Activated CD8-positive, alpha-beta memory T cell treated with anti-CD3 and anti-CD28 coated beads for 1 hour (primary cell): ENCODE measurements around the gene CEMIP2.

Experiments used
- DNase-seq, 2 donors: peaks; one replicate each; pipeline ENCODE4 v3.0.0-alpha.2; 2020; ENCODE audit warnings: low read depth in 1 of 2; ENCODE audit errors: extremely low read depth in 1 of 2

Gene CEMIP2

DNA sequence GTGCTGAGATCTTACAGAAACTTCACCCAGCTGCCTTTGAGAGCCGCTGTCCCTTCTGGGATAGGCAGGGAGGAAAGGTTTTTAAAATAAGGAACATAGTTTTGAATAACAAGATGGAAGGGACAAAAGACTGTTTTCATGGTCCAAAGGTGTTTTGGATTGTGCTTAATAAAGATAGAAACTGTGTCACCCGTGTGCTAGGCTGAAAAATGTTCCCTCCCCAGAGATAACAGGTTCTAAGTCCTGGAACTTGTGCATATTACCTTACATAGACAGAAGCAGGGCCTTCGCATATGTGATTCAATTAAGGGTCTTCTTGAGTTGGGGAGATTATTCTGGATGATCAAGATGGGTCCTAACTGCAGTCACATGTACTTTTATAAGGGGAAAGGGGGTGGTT is 1.9 kb upstream of the CEMIP2 start:
- no peak for DNase-seq

DNA sequence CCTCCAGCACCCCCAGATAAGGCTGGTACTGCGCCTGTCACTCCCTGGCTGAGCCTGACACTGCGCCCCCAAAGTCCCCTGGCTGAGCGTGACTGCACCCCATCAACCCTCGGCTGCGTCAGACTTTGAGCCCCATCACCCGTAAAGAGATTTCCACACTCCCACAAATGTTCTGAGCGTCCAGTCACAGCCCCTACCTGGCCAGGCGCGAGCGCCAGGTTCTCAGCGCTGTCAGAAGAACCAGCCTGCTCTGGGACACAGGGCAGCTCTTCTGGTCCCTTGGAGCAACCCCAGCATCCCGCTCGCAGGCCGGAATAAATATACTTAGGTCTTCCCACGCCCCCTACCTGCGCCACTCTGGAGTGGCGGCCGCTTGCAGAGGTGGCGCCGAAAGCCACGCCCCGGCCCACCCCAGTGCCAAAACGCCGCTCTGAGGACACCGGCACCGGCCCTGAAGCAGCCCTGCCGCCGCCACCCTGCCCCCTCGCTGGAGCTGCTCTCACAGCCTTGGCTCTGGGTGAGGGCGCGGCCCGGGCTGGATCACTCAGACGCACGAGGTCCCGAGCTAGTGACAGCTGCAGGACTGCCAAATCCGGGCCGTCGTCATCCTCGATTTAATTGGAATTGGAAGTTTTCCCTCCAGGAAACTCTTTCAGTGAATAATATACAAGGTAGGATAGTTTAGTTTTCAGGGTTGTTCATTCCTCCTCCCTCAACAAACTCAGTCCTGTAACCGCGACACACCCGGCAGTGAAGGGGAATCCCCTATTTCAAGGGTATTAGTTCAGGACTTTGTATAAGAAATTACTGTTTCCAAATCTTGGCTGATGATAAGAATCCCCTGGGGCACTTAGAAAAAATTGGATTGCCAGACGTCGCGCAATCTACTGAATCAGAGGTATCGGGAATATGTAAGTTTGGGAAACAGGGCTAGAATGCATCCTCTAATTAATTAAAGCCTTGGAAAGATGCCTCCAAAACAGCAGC is 1.2 kb upstream of the CEMIP2 start:
- peak; percentile 36 to 58 for DNase-seq

DNA sequence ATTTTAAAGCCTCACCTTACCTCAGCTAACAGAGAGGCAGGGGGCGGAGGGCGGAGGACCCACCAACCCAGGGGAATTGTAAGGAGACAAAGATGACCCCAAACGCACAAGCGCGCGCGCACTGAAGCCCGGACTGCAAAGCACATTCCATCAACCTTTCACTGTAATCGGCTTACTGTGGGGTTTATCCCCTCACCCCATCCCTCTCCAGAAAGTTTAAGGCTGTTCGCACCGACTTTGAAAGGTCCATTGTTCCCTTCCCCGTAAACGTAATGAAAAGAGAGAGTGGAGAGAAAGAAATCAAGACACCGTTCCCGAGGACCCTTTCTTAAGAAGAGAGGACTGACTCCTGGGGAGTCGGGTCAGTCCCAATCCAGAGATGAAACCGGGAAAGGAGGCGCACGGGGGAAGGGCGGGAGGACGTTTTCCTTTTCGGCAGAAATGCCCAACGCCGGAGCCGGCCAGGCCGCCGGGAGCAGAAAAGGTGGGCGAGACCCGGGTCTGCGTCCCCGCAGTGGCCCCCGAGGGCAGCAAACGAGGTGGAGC is 464 bp downstream of the CEMIP2 start:
- no peak for DNase-seq

DNA sequence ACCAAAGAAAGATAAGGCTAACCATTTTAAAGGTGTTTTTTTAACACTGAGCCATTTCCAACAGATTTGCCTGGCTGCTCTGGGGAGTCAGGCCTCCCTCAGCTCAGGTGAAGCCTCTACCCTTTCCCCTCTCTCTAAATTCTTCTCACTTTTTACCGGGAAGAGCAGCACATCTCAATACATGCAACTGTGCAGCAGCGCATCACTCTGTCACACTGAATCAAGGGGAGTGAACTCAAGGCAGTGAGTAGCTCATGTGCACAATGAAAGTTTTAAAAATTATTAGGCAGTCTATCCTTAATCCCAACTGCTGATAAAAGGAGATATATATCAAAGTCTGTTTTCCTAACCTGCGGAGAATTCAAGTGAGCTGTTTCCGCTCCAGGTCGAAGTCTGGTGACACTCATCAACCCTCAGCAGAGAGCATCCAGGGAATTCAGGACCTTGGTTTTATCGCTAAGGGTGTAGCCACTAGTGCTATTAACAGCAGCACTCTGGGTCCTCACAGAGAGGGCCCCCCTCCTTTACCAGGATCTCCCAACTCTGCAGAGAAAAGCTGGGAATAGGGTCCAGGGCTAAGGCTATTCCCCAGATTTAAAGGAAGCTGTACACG is 1.0 kb downstream of the CEMIP2 start:
- DNase-seq: no peak

DNA sequence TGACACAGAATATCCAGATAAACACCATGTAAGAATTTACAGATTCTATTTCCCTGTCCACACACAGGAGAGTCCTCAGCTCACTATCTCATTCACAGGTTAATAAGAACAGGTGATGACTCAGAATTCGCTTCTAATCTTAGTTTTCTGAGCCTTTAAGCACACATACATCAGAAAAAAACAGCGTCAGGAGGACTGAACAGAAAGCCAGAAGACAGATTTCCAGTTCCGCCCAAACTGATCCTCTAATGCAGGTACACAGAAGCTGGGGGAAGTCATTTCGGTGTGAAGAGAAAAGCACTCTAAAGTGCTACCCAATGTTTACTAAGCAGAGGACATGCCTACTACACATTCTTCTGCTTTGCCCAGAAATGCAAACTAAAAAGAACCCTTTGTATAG is 1.6 kb downstream of the CEMIP2 start:
- no peak for DNase-seq

DNA sequence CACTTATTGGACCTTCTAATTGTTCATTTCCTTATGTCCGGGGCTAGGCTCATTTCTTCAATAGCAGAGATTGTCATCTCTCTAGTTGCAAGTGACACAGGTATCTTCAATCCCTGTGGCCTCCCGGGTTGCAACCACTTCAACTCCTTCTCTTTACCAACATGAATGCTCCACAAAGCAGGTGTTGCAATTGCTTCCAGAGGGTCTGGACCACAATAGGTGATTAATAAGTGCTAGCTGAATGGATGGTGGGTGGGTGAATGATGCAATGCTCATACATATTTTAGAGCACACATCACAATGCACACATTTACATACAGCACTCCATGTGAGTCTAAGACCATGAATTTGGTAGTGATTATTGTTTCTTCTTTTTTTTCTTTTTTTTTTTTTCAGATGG is 2.6 kb downstream of the CEMIP2 start:
- no peak for DNase-seq

DNA sequence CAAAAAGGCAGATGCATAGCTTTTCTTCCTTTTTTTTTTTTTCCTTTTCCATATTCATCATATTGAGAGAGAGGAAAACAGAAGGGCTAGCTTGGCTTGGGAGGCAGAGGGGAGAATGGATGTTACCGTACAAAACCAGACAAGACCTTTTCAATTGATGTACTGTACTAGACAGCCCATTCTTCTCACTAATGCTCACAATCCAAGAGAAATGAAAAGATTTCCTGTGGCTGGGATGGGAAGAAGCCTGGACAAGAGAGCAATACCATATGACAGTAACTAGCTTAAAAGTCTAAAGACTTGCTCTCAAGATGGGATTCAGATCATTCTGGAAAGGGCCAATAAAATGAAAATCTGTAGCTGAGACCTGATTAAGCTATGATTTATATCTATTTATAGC is 3.4 kb downstream of the CEMIP2 start:
- no peak for DNase-seq

DNA sequence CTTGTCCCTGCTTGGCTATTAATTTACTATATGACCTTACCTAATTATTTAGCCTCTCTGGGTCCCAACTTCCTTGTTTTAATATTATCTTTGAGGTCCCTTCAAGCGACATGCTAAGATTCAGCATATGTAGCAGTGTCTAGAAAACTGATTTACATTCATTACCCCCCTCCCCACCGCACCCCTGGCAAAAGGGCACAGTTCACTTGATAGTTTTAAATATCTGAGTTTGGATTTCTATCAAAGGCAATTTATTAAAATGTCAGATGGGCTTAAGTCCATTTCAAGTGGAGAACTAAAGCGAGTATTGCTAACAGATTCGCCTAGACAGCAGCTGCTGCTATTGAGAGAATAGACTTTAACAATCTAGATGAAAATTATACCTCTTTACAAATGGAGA is 3.9 kb downstream of the CEMIP2 start:
- no peak for DNase-seq

DNA sequence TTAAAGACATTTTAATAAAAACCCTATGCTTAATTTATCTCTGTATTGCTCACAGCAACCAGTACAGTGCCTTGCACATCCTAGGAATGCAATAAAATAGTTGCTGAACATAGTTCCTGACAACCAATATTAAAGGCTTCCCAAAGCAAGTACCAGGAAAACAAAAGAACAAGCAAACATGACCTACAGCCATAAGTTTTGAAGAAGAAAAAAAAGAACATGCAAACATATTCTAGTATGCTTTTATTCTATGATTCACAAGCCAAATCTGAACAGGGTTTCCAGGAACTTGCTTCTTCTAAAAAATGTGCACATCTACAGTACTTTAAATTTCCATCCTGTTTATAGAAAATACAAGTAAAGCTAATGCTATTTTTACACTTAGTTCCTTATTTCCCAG is 4.5 kb downstream of the CEMIP2 start:
- no peak for DNase-seq

DNA sequence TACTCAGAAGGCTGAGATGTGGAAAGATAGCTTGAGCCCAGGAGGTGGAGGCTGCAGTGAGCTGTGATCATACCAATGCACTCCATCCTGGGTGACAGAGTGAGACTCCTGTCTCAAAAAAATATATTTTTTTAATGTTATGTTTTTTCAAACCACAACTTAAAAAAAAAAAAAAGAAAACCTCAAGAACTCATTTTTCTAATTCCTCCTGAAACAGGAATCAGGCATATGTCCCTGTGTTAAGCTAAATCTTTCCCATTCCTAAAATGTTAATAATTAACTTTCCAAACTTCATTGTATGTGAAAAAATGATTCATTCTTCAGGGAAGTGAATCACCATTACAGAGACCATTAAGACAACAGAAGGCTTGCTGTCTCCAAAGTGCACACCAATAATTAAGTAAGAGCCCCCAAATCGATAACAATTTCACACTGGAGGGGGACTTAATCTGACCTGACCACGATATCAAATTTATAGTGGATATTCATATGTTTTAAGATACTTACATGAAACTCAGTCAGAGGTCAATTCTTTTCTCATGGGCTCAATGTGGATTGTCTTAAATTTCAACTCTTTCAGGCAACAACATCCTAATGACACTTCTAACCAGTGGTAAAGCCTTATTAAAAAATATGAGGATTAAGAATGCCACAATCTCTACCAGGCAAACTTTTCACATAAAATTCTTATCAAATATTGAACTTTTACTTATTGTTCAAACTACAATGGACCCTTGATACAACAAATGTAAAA is 5.2 kb downstream of the CEMIP2 start:
- no peak for DNase-seq

DNA sequence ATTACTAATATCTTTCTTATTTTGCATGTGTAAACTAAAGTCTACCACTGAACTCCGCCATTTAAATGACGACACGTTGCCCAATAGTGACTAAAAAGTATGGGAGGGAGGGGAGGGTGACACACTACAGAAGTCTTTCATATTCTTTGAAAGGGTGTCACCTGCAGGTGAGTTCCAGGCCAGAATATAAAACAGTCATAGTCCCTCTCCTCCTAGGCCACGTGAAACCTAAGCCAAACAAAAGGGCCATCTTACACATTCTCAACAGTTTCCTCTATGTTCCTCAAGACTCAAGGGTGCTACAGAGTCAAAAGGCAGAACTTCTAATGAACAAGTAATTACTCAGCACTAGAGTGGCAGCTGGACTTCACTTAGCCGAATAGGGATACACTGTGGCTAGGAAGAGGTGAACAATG is 6.4 kb downstream of the CEMIP2 start:
- no peak for DNase-seq

DNA sequence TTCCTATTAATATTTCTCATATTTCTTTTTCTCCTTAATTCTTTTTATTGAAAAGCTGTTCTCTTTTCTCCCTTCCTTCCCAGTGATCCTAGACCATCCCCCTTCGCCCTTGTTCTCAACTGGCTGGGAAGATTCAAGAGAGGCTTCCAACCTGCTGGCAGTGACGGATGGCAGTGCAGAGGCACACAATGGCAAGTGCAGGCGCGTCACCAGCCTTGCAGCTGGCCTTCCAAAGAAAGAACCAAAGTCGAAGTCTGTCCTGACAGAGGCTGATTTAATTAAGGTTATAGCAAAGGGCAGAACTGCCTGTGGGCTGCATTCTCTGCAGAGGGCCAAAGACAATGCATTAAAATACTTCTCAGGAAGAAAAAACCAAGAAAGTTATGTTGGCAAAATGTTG is 7.4 kb downstream of the CEMIP2 start:
- no peak for DNase-seq

DNA sequence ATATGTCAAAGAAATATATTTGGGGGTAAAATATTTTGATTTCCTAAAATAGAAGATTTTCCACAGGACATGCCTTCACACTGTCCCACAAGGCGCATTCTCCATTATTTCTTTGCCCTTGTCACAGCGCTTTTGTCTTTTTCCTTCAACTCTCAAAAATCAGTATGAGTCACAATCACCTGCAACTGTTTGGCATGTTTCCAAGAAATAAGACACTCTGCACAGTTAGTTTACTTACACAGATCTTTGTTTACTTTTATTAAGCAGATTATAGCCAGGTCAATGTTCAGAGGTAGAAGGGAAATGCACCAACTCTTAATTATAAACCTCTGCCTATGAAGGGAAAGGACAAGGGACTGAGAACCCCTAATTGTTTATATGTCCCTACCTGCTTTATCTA is 9.5 kb downstream of the CEMIP2 start:
- DNase-seq: no peak

DNA sequence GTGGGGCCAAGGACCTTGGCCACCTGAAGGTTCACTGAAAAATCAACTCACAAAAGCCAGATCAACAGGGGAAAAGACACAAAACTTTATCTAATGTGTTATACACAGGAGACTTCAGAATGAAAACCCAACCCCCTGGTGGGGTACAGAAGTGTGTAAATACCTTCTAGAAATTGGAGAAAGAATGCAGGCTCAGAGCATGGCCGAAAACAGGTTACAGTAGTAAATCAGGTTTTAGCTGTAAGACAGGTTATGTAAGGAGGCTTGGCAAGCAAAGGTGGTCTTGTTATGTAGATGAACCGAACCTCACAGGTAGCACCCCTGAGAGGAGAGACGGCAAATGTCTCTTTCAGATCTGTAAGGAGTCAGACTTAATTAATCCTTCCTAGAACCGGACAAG is 10.0 kb downstream of the CEMIP2 start:
- no peak for DNase-seq

DNA sequence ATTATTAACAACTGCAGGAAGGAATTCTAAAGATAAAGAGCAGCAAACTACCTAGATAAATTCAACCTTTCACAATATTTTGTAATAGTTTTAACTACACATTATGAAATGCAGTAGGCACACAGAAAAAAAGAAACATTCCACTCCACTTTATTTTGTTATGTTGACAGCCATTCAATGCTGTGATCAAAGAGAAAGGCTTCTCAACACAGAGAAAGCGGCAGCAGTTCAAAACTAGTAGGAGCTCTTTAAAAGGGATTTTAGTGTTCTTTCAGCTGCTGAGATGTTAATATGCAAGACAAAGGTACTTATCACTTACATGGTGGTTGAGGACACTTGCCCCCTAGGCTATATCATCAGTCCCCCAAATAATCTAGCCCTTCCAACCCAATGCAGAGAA is 11.6 kb downstream of the CEMIP2 start:
- DNase-seq: no peak

DNA sequence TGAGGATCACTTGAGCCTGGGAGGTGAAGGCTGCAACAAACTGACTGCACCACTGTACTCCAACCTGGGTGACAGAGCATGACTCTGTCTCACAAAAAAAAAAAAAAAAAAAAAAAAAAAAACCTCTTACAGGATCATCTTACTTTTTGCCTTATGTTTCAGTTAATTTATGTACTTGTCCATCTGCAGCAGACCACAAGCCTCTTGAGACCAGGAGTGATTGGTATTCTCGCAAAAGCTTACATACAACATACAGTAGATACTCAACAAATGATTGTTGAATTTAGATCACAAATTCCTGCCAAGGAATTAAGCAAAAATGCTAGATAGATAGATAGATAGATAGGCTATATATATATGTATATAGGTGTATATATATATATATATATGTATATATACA is 12.4 kb downstream of the CEMIP2 start:
- DNase-seq: no peak

DNA sequence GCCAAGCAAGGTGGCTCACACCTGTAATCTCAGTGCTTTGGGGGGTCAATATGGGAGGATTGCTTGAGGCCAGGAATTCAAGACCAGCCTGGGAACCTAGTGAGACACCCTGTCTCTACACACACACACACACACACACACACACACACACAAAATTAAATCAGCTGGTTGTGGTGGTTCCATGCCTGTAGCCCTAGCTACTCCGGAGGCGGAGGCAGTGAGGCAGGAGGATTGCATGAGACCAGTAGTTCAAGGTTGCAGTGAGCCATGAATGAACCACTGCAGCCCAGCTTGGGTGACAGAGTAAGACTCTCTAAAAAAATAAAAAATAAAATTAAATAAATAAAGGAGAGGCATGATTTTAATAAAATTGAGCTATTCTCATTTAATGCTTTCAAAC is 13.1 kb downstream of the CEMIP2 start:
- no peak for DNase-seq

DNA sequence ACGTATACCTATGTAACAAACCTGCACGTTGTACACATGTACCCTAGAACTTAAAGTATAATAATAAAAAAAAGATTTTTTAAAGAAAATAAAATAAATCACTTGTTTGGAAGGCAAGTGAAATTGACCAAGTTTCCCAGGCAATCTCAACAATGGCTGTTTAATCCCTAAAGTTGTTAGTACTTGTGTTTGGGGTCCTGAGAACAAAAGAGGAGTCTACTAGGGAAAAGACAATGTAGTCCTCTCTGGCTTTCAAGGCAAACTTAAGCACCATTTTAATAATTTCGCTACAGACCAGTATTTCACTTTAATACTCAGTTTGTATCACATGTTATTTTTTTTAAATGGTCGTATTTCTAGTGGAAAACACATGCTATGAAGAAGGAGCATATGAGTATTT is 14.2 kb downstream of the CEMIP2 start:
- no peak for DNase-seq

DNA sequence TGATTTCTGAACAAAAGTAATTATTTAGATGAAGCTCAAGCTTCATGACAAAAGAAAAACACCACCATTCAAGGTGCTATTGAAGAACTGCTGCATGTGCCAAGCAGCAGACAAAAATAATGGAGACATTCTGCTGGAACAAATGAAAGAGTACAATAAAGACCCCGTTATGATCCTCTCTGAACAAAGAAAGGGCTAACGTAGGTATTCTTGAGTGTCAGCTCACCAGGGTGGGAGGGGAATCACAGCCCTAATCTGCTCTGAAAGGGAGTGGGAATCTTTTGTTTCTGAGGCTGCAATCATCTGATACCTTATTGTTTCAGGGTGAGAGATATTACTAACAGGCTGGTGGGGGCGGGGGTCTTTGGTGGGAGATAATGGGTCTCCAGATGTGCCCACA is 15.4 kb downstream of the CEMIP2 start:
- DNase-seq: no peak

DNA sequence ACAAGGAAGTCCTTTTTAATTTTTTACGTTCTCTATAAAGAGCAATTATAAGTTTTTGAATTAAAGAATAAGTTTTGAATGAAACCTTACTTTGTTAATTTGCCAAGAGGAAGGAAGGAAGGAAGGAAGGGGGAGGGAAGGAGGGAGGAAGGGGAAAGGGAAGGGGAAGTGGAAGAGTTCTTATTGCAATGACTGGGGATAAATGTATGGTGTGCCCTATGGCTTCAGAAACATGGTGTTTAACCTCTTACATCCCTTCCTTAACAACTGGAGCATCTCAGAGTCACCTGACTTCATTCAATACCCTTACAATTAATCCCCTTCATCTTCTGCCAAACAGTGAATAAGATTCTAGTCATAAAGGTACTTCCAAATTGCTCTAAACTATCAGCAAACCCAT is 16.0 kb downstream of the CEMIP2 start:
- DNase-seq: no peak

DNA sequence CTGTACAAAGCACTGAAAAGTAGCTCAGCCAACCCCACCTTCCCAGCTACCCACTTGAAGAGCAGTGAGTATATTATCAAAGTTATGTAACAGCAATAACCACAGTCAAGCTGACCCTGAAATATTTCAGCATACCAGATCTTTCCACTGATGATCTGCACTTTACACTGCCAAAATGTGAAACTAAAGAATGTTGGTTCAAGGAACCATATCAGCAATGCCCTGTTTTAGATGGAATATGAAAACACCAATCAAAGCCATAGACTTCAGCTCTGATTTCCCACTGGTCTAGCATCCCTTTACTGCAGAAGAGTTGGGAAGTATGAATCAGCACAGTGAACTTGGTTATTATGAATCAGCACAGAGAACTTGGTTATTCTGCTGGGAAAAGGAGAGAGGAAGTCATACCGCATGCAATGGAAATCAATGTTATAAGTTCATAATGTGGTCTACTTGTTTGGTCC is 20.0 kb downstream of the CEMIP2 start:
- no peak for DNase-seq
